ENCODE data around the gene THUMPD1.
A peak's percentile ranks its signal among the peaks of the same experiment; 100 is the strongest.

Gene THUMPD1

GRCh38 chr16:20747030-20747816 is 5.6 kb upstream of the THUMPD1 start:
- H3K4me3 ChIP-seq (ENCODE audit: low read length in 2 of 2), result no peak overlapping the region
- no peak overlapping the region for H3K9ac ChIP-seq (ENCODE audit: low read length in 2 of 2)
- no peaks in the 10 kb centered on the region for H3K4me1 ChIP-seq (ENCODE audit: control insufficient read depth, insufficient read depth, low read length)
- H3K36me3 ChIP-seq (ENCODE audit: control insufficient read depth in 2 of 2, insufficient read depth in 2 of 2, low read length in 2 of 2), result no peaks in the 10 kb centered on the region
- H3K9me3 ChIP-seq (ENCODE audit: control insufficient read depth in 2 of 2, low read length in 2 of 2), result no peaks in the 10 kb centered on the region
- no peaks in the 10 kb centered on the region for H3K27me3 ChIP-seq (ENCODE audit: control insufficient read depth in 1 of 2, insufficient read depth in 2 of 2, low read length in 2 of 2)
- H3K27ac ChIP-seq (ENCODE audit: low read length), result no peak overlapping the region

GRCh38 chr16:20746461-20746860 is 4.8 kb upstream of the THUMPD1 start:
- H3K4me3 ChIP-seq (ENCODE audit: low read length in 2 of 2), result no peak overlapping the region
- H3K4me1 ChIP-seq (ENCODE audit: control insufficient read depth, insufficient read depth, low read length), result peaks cover 4% of the 10 kb centered on the region
- no peaks in the 10 kb centered on the region for H3K9me3 ChIP-seq (ENCODE audit: control insufficient read depth in 2 of 2, low read length in 2 of 2)
- no peaks in the 10 kb centered on the region for H3K36me3 ChIP-seq (ENCODE audit: control insufficient read depth in 2 of 2, insufficient read depth in 2 of 2, low read length in 2 of 2)
- no peak overlapping the region for H3K9ac ChIP-seq (ENCODE audit: low read length in 2 of 2)
- H3K27ac ChIP-seq (ENCODE audit: low read length), result no peak overlapping the region
- H3K27me3 ChIP-seq (ENCODE audit: control insufficient read depth in 1 of 2, insufficient read depth in 2 of 2, low read length in 2 of 2), result no peaks in the 10 kb centered on the region

GRCh38 chr16:20744922-20745440 is 3.4 kb upstream of the THUMPD1 start:
- H3K4me1 ChIP-seq (ENCODE audit: control insufficient read depth, insufficient read depth, low read length), result peaks cover 10% of the 10 kb centered on the region
- H3K4me3 ChIP-seq (ENCODE audit: low read length in 2 of 2), result no peak overlapping the region
- H3K27me3 ChIP-seq (ENCODE audit: control insufficient read depth in 1 of 2, insufficient read depth in 2 of 2, low read length in 2 of 2), result no peaks in the 10 kb centered on the region
- H3K36me3 ChIP-seq (ENCODE audit: control insufficient read depth in 2 of 2, insufficient read depth in 2 of 2, low read length in 2 of 2), result no peaks in the 10 kb centered on the region
- H3K27ac ChIP-seq (ENCODE audit: low read length), result no peak overlapping the region
- H3K9ac ChIP-seq (ENCODE audit: low read length in 2 of 2), result no peak overlapping the region
- no peaks in the 10 kb centered on the region for H3K9me3 ChIP-seq (ENCODE audit: control insufficient read depth in 2 of 2, low read length in 2 of 2)

GRCh38 chr16:20743591-20743990 is 2.0 kb upstream of the THUMPD1 start:
- Histone ChIP-seq H3K27ac (ENCODE audit: low read length) (no peak overlapping the region), H3K4me3 (ENCODE audit: low read length in 2 of 2) (no peak overlapping the region), H3K4me1 (ENCODE audit: control insufficient read depth, insufficient read depth, low read length) (peaks cover 12% of the 10 kb centered on the region), H3K36me3 (ENCODE audit: control insufficient read depth in 2 of 2, insufficient read depth in 2 of 2, low read length in 2 of 2) (peaks cover 1 to 3% of the 10 kb centered on the region in 2 donors), H3K9me3 (ENCODE audit: control insufficient read depth in 2 of 2, low read length in 2 of 2) (no peaks in the 10 kb centered on the region), H3K9ac (ENCODE audit: low read length in 2 of 2) (no peak overlapping the region), H3K27me3 (ENCODE audit: control insufficient read depth in 1 of 2, insufficient read depth in 2 of 2, low read length in 2 of 2) (no peaks in the 10 kb centered on the region)

GRCh38 chr16:20740901-20741521 is 607 bp downstream of the THUMPD1 start:
- Histone ChIP-seq H3K9ac (ENCODE audit: low read length in 2 of 2) (peak overlapping the region; percentile 96 to 98), H3K4me1 (ENCODE audit: control insufficient read depth, insufficient read depth, low read length) (peaks cover 12% of the 10 kb centered on the region), H3K9me3 (ENCODE audit: control insufficient read depth in 2 of 2, low read length in 2 of 2) (no peaks in the 10 kb centered on the region), H3K4me3 (ENCODE audit: low read length in 2 of 2) (peak overlapping the region; percentile 99), H3K36me3 (ENCODE audit: control insufficient read depth in 2 of 2, insufficient read depth in 2 of 2, low read length in 2 of 2) (peaks cover 14 to 23% of the 10 kb centered on the region in 2 donors), H3K27ac (ENCODE audit: low read length) (peak overlapping the region; percentile 97), H3K27me3 (ENCODE audit: control insufficient read depth in 1 of 2, insufficient read depth in 2 of 2, low read length in 2 of 2) (no peaks in the 10 kb centered on the region)

GRCh38 chr16:20740007-20740883 is 1.4 kb downstream of the THUMPD1 start:
- H3K27ac ChIP-seq (ENCODE audit: low read length), result peak overlapping the region; percentile 81
- H3K9me3 ChIP-seq (ENCODE audit: control insufficient read depth in 2 of 2, low read length in 2 of 2), result no peaks in the 10 kb centered on the region
- peaks cover 12% of the 10 kb centered on the region for H3K4me1 ChIP-seq (ENCODE audit: control insufficient read depth, insufficient read depth, low read length)
- H3K4me3 ChIP-seq (ENCODE audit: low read length in 2 of 2), result peak overlapping the region; percentile 99
- H3K27me3 ChIP-seq (ENCODE audit: control insufficient read depth in 1 of 2, insufficient read depth in 2 of 2, low read length in 2 of 2), result no peaks in the 10 kb centered on the region
- peak overlapping the region; percentile 87 to 89 for H3K9ac ChIP-seq (ENCODE audit: low read length in 2 of 2)
- H3K36me3 ChIP-seq (ENCODE audit: control insufficient read depth in 2 of 2, insufficient read depth in 2 of 2, low read length in 2 of 2), result peaks cover 18 to 26% of the 10 kb centered on the region in 2 donors

GRCh38 chr16:20735490-20735889 is 6.1 kb downstream of the THUMPD1 start:
- Histone ChIP-seq H3K4me1 (ENCODE audit: control insufficient read depth, insufficient read depth, low read length) (peaks cover 8% of the 10 kb centered on the region), H3K9me3 (ENCODE audit: control insufficient read depth in 2 of 2, low read length in 2 of 2) (no peaks in the 10 kb centered on the region), H3K27me3 (ENCODE audit: control insufficient read depth in 1 of 2, insufficient read depth in 2 of 2, low read length in 2 of 2) (no peaks in the 10 kb centered on the region), H3K27ac (ENCODE audit: low read length) (no peak overlapping the region), H3K9ac (ENCODE audit: low read length in 2 of 2) (no peak overlapping the region), H3K36me3 (ENCODE audit: control insufficient read depth in 2 of 2, insufficient read depth in 2 of 2, low read length in 2 of 2) (peaks cover 18 to 36% of the 10 kb centered on the region in 2 donors), H3K4me3 (ENCODE audit: low read length in 2 of 2) (no peak overlapping the region)

- H3K4me3 ChIP-seq (ENCODE audit: low read length in 2 of 2), result no peak overlapping the region
- peaks cover 18 to 36% of the 10 kb centered on the region in 2 donors for H3K36me3 ChIP-seq (ENCODE audit: control insufficient read depth in 2 of 2, insufficient read depth in 2 of 2, low read length in 2 of 2)
- no peak overlapping the region for H3K27ac ChIP-seq (ENCODE audit: low read length)
- no peaks in the 10 kb centered on the region for H3K27me3 ChIP-seq (ENCODE audit: control insufficient read depth in 1 of 2, insufficient read depth in 2 of 2, low read length in 2 of 2)
- H3K9me3 ChIP-seq (ENCODE audit: control insufficient read depth in 2 of 2, low read length in 2 of 2), result no peaks in the 10 kb centered on the region
- peaks cover under 1% of the 10 kb centered on the region for H3K4me1 ChIP-seq (ENCODE audit: control insufficient read depth, insufficient read depth, low read length)
- no peak overlapping the region for H3K9ac ChIP-seq (ENCODE audit: low read length in 2 of 2)
These were observed 6.8 kb downstream of the THUMPD1 start for GRCh38 chr16:20734782-20735181.

- H3K27ac ChIP-seq (ENCODE audit: low read length), result no peak overlapping the region
These were observed 7.6 kb downstream of the THUMPD1 start for GRCh38 chr16:20734056-20734455.

GRCh38 chr16:20729141-20729540 is 12.5 kb downstream of the THUMPD1 start:
- no peaks in the 10 kb centered on the region for H3K4me1 ChIP-seq (ENCODE audit: control insufficient read depth, insufficient read depth, low read length)
- H3K9me3 ChIP-seq (ENCODE audit: control insufficient read depth in 2 of 2, low read length in 2 of 2), result no peaks in the 10 kb centered on the region
- H3K27ac ChIP-seq (ENCODE audit: low read length), result no peak overlapping the region
- no peak overlapping the region for H3K4me3 ChIP-seq (ENCODE audit: low read length in 2 of 2)
- H3K9ac ChIP-seq (ENCODE audit: low read length in 2 of 2), result no peak overlapping the region
- no peaks in the 10 kb centered on the region for H3K27me3 ChIP-seq (ENCODE audit: control insufficient read depth in 1 of 2, insufficient read depth in 2 of 2, low read length in 2 of 2)
- H3K36me3 ChIP-seq (ENCODE audit: control insufficient read depth in 2 of 2, insufficient read depth in 2 of 2, low read length in 2 of 2), result peaks cover 0 to 8% of the 10 kb centered on the region in 2 donors

More at GRCh38 chr16:20734056-20734455, 7.6 kb downstream of the THUMPD1 start:
- no peaks in the 10 kb centered on the region for H3K4me1 ChIP-seq (ENCODE audit: control insufficient read depth, insufficient read depth, low read length)
- H3K9ac ChIP-seq (ENCODE audit: low read length in 2 of 2), result no peak overlapping the region
- H3K4me3 ChIP-seq (ENCODE audit: low read length in 2 of 2), result no peak overlapping the region
- no peaks in the 10 kb centered on the region for H3K27me3 ChIP-seq (ENCODE audit: control insufficient read depth in 1 of 2, insufficient read depth in 2 of 2, low read length in 2 of 2)
- H3K36me3 ChIP-seq (ENCODE audit: control insufficient read depth in 2 of 2, insufficient read depth in 2 of 2, low read length in 2 of 2), result peaks cover 18 to 36% of the 10 kb centered on the region in 2 donors
- no peaks in the 10 kb centered on the region for H3K9me3 ChIP-seq (ENCODE audit: control insufficient read depth in 2 of 2, low read length in 2 of 2)
